ENCODE results near the gene ZNF778. TPM values are rescaled to one million over a fixed set of nuclear protein-coding genes. Genes with fewer than 3 reads are reported as not detected.

Gene ZNF778
- total and polyA plus RNA-seq, 2 of the 13 experiments (the other 11 are each of a cell fraction or from before 2014, with no cell fraction given), result 3.8 to 7.2 TPM

GRCh38 chr16:89241187-89242007, 23.9 kb downstream of the ZNF778 start (continued):
- peak; percentile 86 for TF ChIP-seq ZNF407 (CRISPR knock-in tag; IDR thresholded peaks at IDR 0.05; ENCODE audit: not compliant biosample characterization)
- TF ChIP-seq ZBTB4 (CRISPR knock-in tag; IDR thresholded peaks at IDR 0.05; ENCODE audit: borderline replicate concordance), result peak; percentile 73; the same call in 1 of the 2 replicates
- TF ChIP-seq SMAD1 (CRISPR knock-in tag; IDR thresholded peaks at IDR 0.05; ENCODE audit: borderline replicate concordance, low read depth), result peak; percentile 95
- no peak for TF ChIP-seq NR3C1 (CRISPR knock-in tag; IDR thresholded peaks at IDR 0.05)
- TF ChIP-seq ZNF260 (CRISPR knock-in tag; IDR thresholded peaks at IDR 0.05; ENCODE audit: borderline replicate concordance, low read depth), result no peak
- TF ChIP-seq HCFC1 (IDR thresholded peaks at IDR 0.05; ENCODE audit: low read depth, low read length), result no peak; the same call in 1 of the 2 replicates
- TF ChIP-seq HMGXB3 (CRISPR knock-in tag; IDR thresholded peaks at IDR 0.05; ENCODE audit: borderline replicate concordance), result peak; percentile 73; the same call in 1 of the 2 replicates
- TF ChIP-seq ZNF512 (CRISPR knock-in tag; IDR thresholded peaks at IDR 0.05), result no peak

Measured in HepG2 (cell line).